H1 (cell line): ENCODE measurements around the gene RCC2. TPM values are rescaled to one million over a fixed set of nuclear protein-coding genes. Genes with fewer than 3 reads are reported as not detected.

ENCODE experiments used
- CTCF ChIA-PET: fragments of 300-600 bp; sonication (Branson Sonifier 250); formaldehyde crosslinking; loops from one replicate; lab custom pipeline; 2021; ENCODE audit not compliant: partially characterized antibody; lab: Charles Lee
- POLR2A ChIA-PET: fragments of 300-600 bp; sonication (Branson Sonifier 250); formaldehyde crosslinking; loops from one replicate; lab custom pipeline; 2021; ENCODE audit warnings: inconsistent platforms; ENCODE audit not compliant: partially characterized antibody; lab: Charles Lee
- DNase-seq, 2 experiments: peaks; one replicate each; pipeline versions ENCODE4 v3.0.0 to v3.0.0-alpha.2; 2010 to 2022; ENCODE audit warnings: low spot score in 2 of 2, low read depth in 1 of 2, mixed read lengths in 1 of 2
- FAIRE-seq: peaks from 2 replicates; lab custom pipeline; 2011; peaks lifted over from hg19 to GRCh38; lab: Jason Lieb, UNC
- H2AFZ ChIP-seq: 2 replicates; pipeline ENCODE4 v1.8.1; 2012; ENCODE audit warnings: low read length, inconsistent platforms
- H2AK5ac ChIP-seq: 2 replicates; pipeline ENCODE4 v1.6.1; 2013; ENCODE audit warnings: low read depth, low read length
- H2BK120ac ChIP-seq: replicated peaks from 2 replicates; pipeline ENCODE3; 2013; ENCODE audit warnings: low read depth, low read length, inconsistent platforms
- H2BK12ac ChIP-seq: 2 replicates; pipeline ENCODE4 v1.6.1; 2013; ENCODE audit warnings: low read depth, low read length
- H2BK15ac ChIP-seq: 2 replicates; pipeline ENCODE4 v1.6.1; 2013; ENCODE audit warnings: low read length
- H2BK20ac ChIP-seq: 2 replicates; pipeline ENCODE4 v1.6.1; 2013; ENCODE audit warnings: low read length
- H2BK5ac ChIP-seq: 2 replicates; pipeline ENCODE4 v1.6.1; 2013; ENCODE audit warnings: low read depth, low read length
- H3K14ac ChIP-seq: 2 replicates; pipeline ENCODE4 v1.6.1; 2013; ENCODE audit warnings: inconsistent platforms; ENCODE audit not compliant: insufficient read length
- H3K18ac ChIP-seq: 2 replicates; pipeline ENCODE4 v1.6.1; 2013; ENCODE audit warnings: low read length; ENCODE audit errors: extremely low read depth
- H3K23ac ChIP-seq: 2 replicates; pipeline ENCODE4 v1.6.1; 2013; ENCODE audit warnings: inconsistent platforms; ENCODE audit not compliant: insufficient read length
- H3K23me2 ChIP-seq: 2 replicates; pipeline ENCODE4 v1.6.1; 2013; ENCODE audit warnings: low read depth, low read length
- H3K27ac ChIP-seq: 2 replicates; pipeline ENCODE4 v1.6.1; 2011; ENCODE audit warnings: low read depth, low read length, inconsistent platforms
- H3K27me3 ChIP-seq, 4 experiments: replicated peaks in 1 of 4; 1 replicate in 1 of 4; 2 replicates in 3 of 4; pipeline versions ENCODE4 v1.6.1 to v1.8.1; 2011 to 2013; ENCODE audit warnings: low read length in 3 of 4, mild to moderate bottlenecking in 3 of 4, inconsistent platforms in 2 of 4, mixed read lengths in 2 of 4, moderate library complexity in 1 of 4; ENCODE audit not compliant: control insufficient read depth in 3 of 4, insufficient read depth in 3 of 4; ENCODE audit errors: extremely low read depth in 1 of 4
- H3K36me3 ChIP-seq, 4 experiments: 2 replicates each; pipeline versions ENCODE4 v1.6.1 to v1.8.1; 2011 to 2013; ENCODE audit warnings: mild to moderate bottlenecking in 4 of 4, low read length in 3 of 4, moderate library complexity in 2 of 4, control low read depth in 1 of 4, inconsistent platforms in 1 of 4; ENCODE audit not compliant: insufficient read depth in 4 of 4, control insufficient read depth in 2 of 4
- H3K4ac ChIP-seq: replicated peaks from 2 replicates; pipeline ENCODE3; 2013; ENCODE audit warnings: low read length, low read depth, mixed read lengths, inconsistent platforms; ENCODE audit not compliant: insufficient read length
- H3K4me1 ChIP-seq, 4 experiments: replicated peaks in 1 of 4; 1 replicate in 1 of 4; 2 replicates in 3 of 4; pipeline versions ENCODE4 v1.6.1 to v1.8.1; 2011 to 2013; ENCODE audit warnings: low read length in 3 of 4, inconsistent platforms in 2 of 4, mixed read lengths in 1 of 4; ENCODE audit not compliant: insufficient read depth in 4 of 4, control insufficient read depth in 3 of 4
- H3K4me2 ChIP-seq, 2 experiments: 2 replicates each; pipeline versions ENCODE4 v1.6.1 to v1.8.1; 2011 to 2013; ENCODE audit warnings: low read depth in 2 of 2, low read length in 2 of 2, control low read depth in 1 of 2, inconsistent platforms in 1 of 2, mild to moderate bottlenecking in 1 of 2; ENCODE audit not compliant: insufficient read depth in 1 of 2
- H3K4me3 ChIP-seq, 4 experiments: fragments of 200-600, 300-600 bp in 1 of 4; sonication (generic), shearing (Covaris generic), sonication (Bioruptor Twin) in 1 of 4; 2 replicates each; pipeline versions ENCODE4 v1.5.1 to v1.8.1; 2011 to 2016; ENCODE audit warnings: low read length in 4 of 4, low read depth in 3 of 4, control low read depth in 2 of 4, inconsistent platforms in 2 of 4, mild to moderate bottlenecking in 2 of 4, mixed read lengths in 1 of 4, moderate library complexity in 1 of 4; ENCODE audit not compliant: insufficient read depth in 2 of 4; ENCODE audit errors: extremely low read depth in 1 of 4
- H3K56ac ChIP-seq: replicated peaks from 2 replicates; pipeline ENCODE3; 2013; ENCODE audit warnings: low read depth, mild to moderate bottlenecking, mixed read lengths, low read length, inconsistent platforms; ENCODE audit not compliant: insufficient read length
- H3K79me1 ChIP-seq: 2 replicates; pipeline ENCODE4 v1.6.1; 2013; ENCODE audit warnings: low read depth, low read length, control low read depth
- H3K79me2 ChIP-seq, 2 experiments: 2 replicates each; pipeline versions ENCODE4 v1.6.1 to v1.8.1; 2012 to 2013; ENCODE audit warnings: low read length in 2 of 2, mild to moderate bottlenecking in 2 of 2, inconsistent platforms in 1 of 2; ENCODE audit not compliant: insufficient read depth in 2 of 2, control insufficient read depth in 1 of 2
- H3K9ac ChIP-seq, 4 experiments: replicated peaks in 1 of 4; 1 replicate in 1 of 4; 2 replicates in 3 of 4; pipeline versions ENCODE4 v1.6.1 to v1.8.1; 2011 to 2013; ENCODE audit warnings: low read depth in 3 of 4, low read length in 3 of 4, control low read depth in 2 of 4, mild to moderate bottlenecking in 2 of 4, moderate library complexity in 2 of 4, inconsistent platforms in 1 of 4; ENCODE audit errors: extremely low read depth in 1 of 4
- H3K9me3 ChIP-seq, 2 experiments: 2 replicates each; pipeline versions ENCODE4 v1.6.1 to v1.8.1; 2012 to 2013; ENCODE audit warnings: mild to moderate bottlenecking in 2 of 2, moderate library complexity in 2 of 2, control low read depth in 1 of 2, inconsistent platforms in 1 of 2, low read depth in 1 of 2, low read length in 1 of 2, mixed read lengths in 1 of 2; ENCODE audit not compliant: insufficient read depth in 2 of 2
- H4K20me1 ChIP-seq, 2 experiments: replicated peaks in 1 of 2; 2 replicates each; pipeline versions ENCODE3 to v1.8.1; 2011 to 2013; ENCODE audit warnings: inconsistent platforms in 2 of 2, low read length in 2 of 2, mild to moderate bottlenecking in 1 of 2; ENCODE audit not compliant: insufficient read depth in 2 of 2, control insufficient read depth in 1 of 2
- H4K5ac ChIP-seq: 2 replicates; pipeline ENCODE4 v1.6.1; 2013; ENCODE audit warnings: low read length, low read depth, mixed read lengths, inconsistent platforms; ENCODE audit not compliant: insufficient read length
- H4K8ac ChIP-seq: 2 replicates; pipeline ENCODE4 v1.8.0; 2013; ENCODE audit warnings: mild to moderate bottlenecking, moderate library complexity, low read length, inconsistent platforms; ENCODE audit not compliant: insufficient read depth; ENCODE audit errors: extremely low read depth
- H4K91ac ChIP-seq: replicated peaks from 2 replicates; pipeline ENCODE3; 2013; ENCODE audit warnings: low read length, mixed read lengths, inconsistent platforms; ENCODE audit not compliant: insufficient read length
- CHD2 ChIP-seq: IDR thresholded peaks from 2 replicates; pipeline ENCODE4 v1.6.1; 2012; ENCODE audit warnings: low read length, improper control_type of control experiment
- CTCF ChIP-seq, 3 experiments: IDR thresholded peaks; 1 replicate in 2 of 3; 2 replicates in 1 of 3; pipeline versions ENCODE4 v1.5.1 to v1.6.1; 2011; ENCODE audit warnings: low read length in 3 of 3, mild to moderate bottlenecking in 3 of 3, inconsistent platforms in 2 of 3, low read depth in 1 of 3, moderate library complexity in 1 of 3; ENCODE audit not compliant: insufficient read depth in 1 of 3; ENCODE audit errors: control extremely low read depth in 1 of 3
- GABPA ChIP-seq: IDR thresholded peaks from 2 replicates; pipeline ENCODE4 v1.6.1; 2011; ENCODE audit warnings: mild to moderate bottlenecking, low read length, moderate library complexity, borderline replicate concordance; ENCODE audit not compliant: insufficient read depth
- HDAC2 ChIP-seq, 2 experiments: fragments of 300-600 bp in 1 of 2; sonication (generic) in 1 of 2; IDR thresholded peaks; 2 replicates each; pipeline ENCODE4 v1.6.1; 2011 to 2012; ENCODE audit warnings: low read depth in 2 of 2, low read length in 2 of 2, mild to moderate bottlenecking in 2 of 2, moderate library complexity in 2 of 2, borderline replicate concordance in 1 of 2, inconsistent platforms in 1 of 2
- JUN ChIP-seq: IDR thresholded peaks from 2 replicates; pipeline ENCODE4 v1.6.1; 2011; ENCODE audit warnings: low read depth, mild to moderate bottlenecking, improper control_type of control experiment, low read length
- KDM4A ChIP-seq: IDR thresholded peaks from one replicate; pipeline ENCODE4 v1.7.1; 2012; ENCODE audit warnings: low read depth, mild to moderate bottlenecking, moderate library complexity, low read length, inconsistent platforms; ENCODE audit not compliant: severe bottlenecking
- SP2 ChIP-seq: IDR thresholded peaks from 2 replicates; pipeline ENCODE4 v1.6.1; 2012; ENCODE audit warnings: mild to moderate bottlenecking, low read length, inconsistent platforms
- SP4 ChIP-seq: IDR thresholded peaks from 2 replicates; pipeline ENCODE4 v1.6.1; 2012; ENCODE audit warnings: low read length, inconsistent platforms
- TEAD4 ChIP-seq: IDR thresholded peaks from 2 replicates; pipeline ENCODE4 v1.6.1; 2012; ENCODE audit warnings: low read depth, low read length, inconsistent platforms, mixed read lengths
- YY1 ChIP-seq: IDR thresholded peaks from 2 replicates; pipeline ENCODE4 v1.6.1; 2011; ENCODE audit warnings: low read depth, mild to moderate bottlenecking, low read length
- WGBS, 2 experiments: shearing (Covaris generic) in 1 of 2; methylation state at CpG; one replicate each; pipeline versions ENCODE4 v1.1.6 to v1.1.7; 2013 to 2015; ENCODE audit warnings: low lambda C conversion rate in 2 of 2, mixed read lengths in 2 of 2, inconsistent platforms in 1 of 2, low coverage in 1 of 2, missing lambda C conversion rate in 1 of 2; ENCODE audit not compliant: insufficient replicate concordance in 2 of 2, insufficient coverage in 1 of 2, insufficient read length in 1 of 2; ENCODE audit errors: extremely low coverage in 1 of 2, missing lambda C conversion rate in 1 of 2; 5-methylcytosine and 5-hydroxymethylcytosine counted together
- polyA plus RNA-seq, 7 experiments: library from polyadenylated mRNA; depleted of rRNA in 3 of 7; stranded (reverse) in 5 of 7; unstranded in 2 of 7; fragments of >200 nt in 5 of 7; fragments of 200-250 nt in 2 of 7; gene quantifications; 1 replicate in 5 of 7; 2 replicates in 1 of 7; 4 replicates in 1 of 7; pipeline versions ENCODE4 v1.2.1 to v1.2.3, GENCODE V29; 2011 to 2013; ENCODE audit warnings: missing spikeins in 2 of 7, mixed read lengths in 2 of 7
- total RNA-seq: library from RNA; stranded (reverse); fragmentation: NEBNext Ultra II Directional; extraction: Animal tissue kit (Norgen Biotek cat#: 25700); gene quantifications from 2 replicates; pipeline ENCODE4 v1.2.1, GENCODE V29; 2021

The RCC2 gene
- total and polyA plus RNA-seq, 2 of the 8 experiments (the other 6 are each of a cell fraction or from before 2014, with no cell fraction given): 229 to 455 TPM

- H2BK120ac ChIP-seq: no peak overlapping the region
- ChIA-PET POLR2A (interaction anchor here (0.6 to 12.4 kb wide), 14 partner anchors 7 to 358 kb away, joined by 3 to 155 read pairs (median 6); no protein-coding TSS in a partner anchor), CTCF (interaction anchor here (0.8 to 2.7 kb wide), 6 partner anchors 8 to 53 kb away, joined by 3 to 6 read pairs (median 3); no protein-coding TSS in a partner anchor)
- no peak overlapping the region for H3K9ac ChIP-seq
- peaks cover 33 to 57% (median 49%) of the 10 kb centered on the region in 4 experiments for H3K4me1 ChIP-seq
- H3K27ac ChIP-seq: no peak overlapping the region
- H4K5ac ChIP-seq: no peak overlapping the region
- H2BK15ac ChIP-seq: 0 out of 2 replicates have a peak overlapping the region, but pooled peaks have one; percentile 10
- DNase-seq: no peak
- H3K9me3 ChIP-seq: no peaks in the 10 kb centered on the region
- peaks cover 31 to 47% of the 10 kb centered on the region in 2 experiments for H4K20me1 ChIP-seq
- H3K79me2 ChIP-seq: peaks cover 43 to 94% of the 10 kb centered on the region in 2 experiments
- H3K56ac ChIP-seq: no peak overlapping the region
- peak overlapping the region; percentile 92 for H4K91ac ChIP-seq
- no peaks in the 10 kb centered on the region for H3K27me3 ChIP-seq
- no peak overlapping the region for H2AFZ ChIP-seq
- H3K23ac ChIP-seq: no peak overlapping the region
- peak overlapping the region; percentile 88 for H3K4ac ChIP-seq
- FAIRE-seq: no peak
- peak overlapping the region; percentile 42; the same call in 1 of the 2 replicates for H3K18ac ChIP-seq
- H2BK5ac ChIP-seq: peak overlapping the region; percentile 86; the same call in 1 of the 2 replicates
- H2BK20ac ChIP-seq: no peak overlapping the region; the same call in 1 of the 2 replicates
- H3K23me2 ChIP-seq: peaks cover 12% of the 10 kb centered on the region
- H2BK12ac ChIP-seq: peak overlapping the region; percentile 72; the same call in 1 of the 2 replicates
- no peak overlapping the region; the same call in 1 of the 2 replicates for H4K8ac ChIP-seq
- H2AK5ac ChIP-seq: 0 out of 2 replicates have a peak overlapping the region, but pooled peaks have one; percentile 68
- H3K14ac ChIP-seq: peak overlapping the region; percentile 54
- 79% methylated on average over 13 of the region's 13 CpGs; no CpG with 5 or more reads in 1 of the 2 experiments for WGBS, 2 experiments
- H3K36me3 ChIP-seq: peaks cover 3 to 87% (median 31%) of the 10 kb centered on the region in 4 experiments
- H3K79me1 ChIP-seq: peaks cover 18% of the 10 kb centered on the region
- peak overlapping the region in 1 of 4 experiments; percentile 46; a peak in 1 of 8 replicates for H3K4me3 ChIP-seq
- peak overlapping the region; percentile 60 to 93; a peak in 2 of 4 replicates for H3K4me2 ChIP-seq
- no peak for TF ChIP-seq CTCF (IDR thresholded peaks at IDR 0.05; ENCODE audit: control extremely low read depth in 1 of 3, insufficient read depth in 1 of 3, low read depth in 1 of 3, low read length in 3 of 3)
- no peak for TF ChIP-seq JUN
- no peak for TF ChIP-seq SP4
- no peak for TF ChIP-seq YY1
- TF ChIP-seq CHD2: no peak
- TF ChIP-seq GABPA: no peak
- no peak for TF ChIP-seq SP2
- no peak for TF ChIP-seq KDM4A
- no peak for TF ChIP-seq HDAC2 (IDR thresholded peaks at IDR 0.05; ENCODE audit: borderline replicate concordance in 1 of 2, low read depth in 2 of 2, low read length in 2 of 2)
- TF ChIP-seq TEAD4: no peak
Observed at GRCh38 chr1:17433261-17433660, 6.2 kb downstream of the RCC2 start.
